WTC11 (cell line): ENCODE measurements around the gene NAA11.

Experiments used
- CREB1 ChIP-seq: sonication (generic); formaldehyde crosslinking; IDR thresholded peaks from 2 replicates; pipeline ENCODE4 v1.8.0; 2023; ENCODE audit warnings: mild to moderate bottlenecking, missing genetic modification reagents
- JUN ChIP-seq: sonication (generic); formaldehyde crosslinking; IDR thresholded peaks from 2 replicates; pipeline ENCODE4 v1.8.0; 2023; ENCODE audit warnings: mild to moderate bottlenecking, missing genetic modification reagents
- ZNF263 ChIP-seq: sonication (generic); formaldehyde crosslinking; IDR thresholded peaks from 2 replicates; pipeline ENCODE4 v1.8.1; 2022; ENCODE audit warnings: low read depth, mild to moderate bottlenecking, moderate library complexity, missing genetic modification reagents
- TF ChIP-seq, protein P1 (sequence below): fragments of 200-600 bp; IDR thresholded peaks from 2 replicates; pipeline ENCODE4 v1.8.0; 2022; ENCODE audit warnings: antibody characterized with exemption
- TF ChIP-seq, protein P2 (sequence below): sonication (generic); formaldehyde crosslinking; IDR thresholded peaks from 2 replicates; pipeline ENCODE4 v1.8.1; 2023; ENCODE audit warnings: mild to moderate bottlenecking, missing genetic modification reagents, moderate library complexity

DNA sequence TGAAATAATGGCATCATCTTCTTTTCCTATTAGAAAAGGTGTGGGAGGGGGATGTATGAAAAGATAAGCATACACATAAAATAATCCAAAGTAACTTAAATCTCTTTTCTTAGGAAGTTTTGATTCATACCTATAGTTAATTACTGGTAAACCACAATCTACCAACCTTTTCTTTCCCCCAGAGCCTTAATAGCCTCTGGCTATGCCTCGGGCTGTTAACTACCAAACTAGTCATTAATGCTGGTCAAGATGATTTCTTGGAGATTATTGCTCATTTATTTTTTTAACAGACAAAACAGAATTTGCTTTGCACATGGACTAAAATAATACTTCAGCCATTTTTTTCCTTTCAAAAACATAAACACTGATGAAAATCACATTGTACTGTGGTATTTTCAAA, 16.9 kb downstream of the NAA11 start:
- TF ChIP-seq, protein P1, sequence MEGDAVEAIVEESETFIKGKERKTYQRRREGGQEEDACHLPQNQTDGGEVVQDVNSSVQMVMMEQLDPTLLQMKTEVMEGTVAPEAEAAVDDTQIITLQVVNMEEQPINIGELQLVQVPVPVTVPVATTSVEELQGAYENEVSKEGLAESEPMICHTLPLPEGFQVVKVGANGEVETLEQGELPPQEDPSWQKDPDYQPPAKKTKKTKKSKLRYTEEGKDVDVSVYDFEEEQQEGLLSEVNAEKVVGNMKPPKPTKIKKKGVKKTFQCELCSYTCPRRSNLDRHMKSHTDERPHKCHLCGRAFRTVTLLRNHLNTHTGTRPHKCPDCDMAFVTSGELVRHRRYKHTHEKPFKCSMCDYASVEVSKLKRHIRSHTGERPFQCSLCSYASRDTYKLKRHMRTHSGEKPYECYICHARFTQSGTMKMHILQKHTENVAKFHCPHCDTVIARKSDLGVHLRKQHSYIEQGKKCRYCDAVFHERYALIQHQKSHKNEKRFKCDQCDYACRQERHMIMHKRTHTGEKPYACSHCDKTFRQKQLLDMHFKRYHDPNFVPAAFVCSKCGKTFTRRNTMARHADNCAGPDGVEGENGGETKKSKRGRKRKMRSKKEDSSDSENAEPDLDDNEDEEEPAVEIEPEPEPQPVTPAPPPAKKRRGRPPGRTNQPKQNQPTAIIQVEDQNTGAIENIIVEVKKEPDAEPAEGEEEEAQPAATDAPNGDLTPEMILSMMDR: no peak
- TF ChIP-seq ZNF263 (no peak), CREB1 (no peak), JUN (CRISPR knock-in tag) (no peak)
- TF ChIP-seq, protein P2, sequence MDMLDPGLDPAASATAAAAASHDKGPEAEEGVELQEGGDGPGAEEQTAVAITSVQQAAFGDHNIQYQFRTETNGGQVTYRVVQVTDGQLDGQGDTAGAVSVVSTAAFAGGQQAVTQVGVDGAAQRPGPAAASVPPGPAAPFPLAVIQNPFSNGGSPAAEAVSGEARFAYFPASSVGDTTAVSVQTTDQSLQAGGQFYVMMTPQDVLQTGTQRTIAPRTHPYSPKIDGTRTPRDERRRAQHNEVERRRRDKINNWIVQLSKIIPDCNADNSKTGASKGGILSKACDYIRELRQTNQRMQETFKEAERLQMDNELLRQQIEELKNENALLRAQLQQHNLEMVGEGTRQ (CRISPR knock-in tag): no peak
